Measurements from ENCODE around the gene EPHB1. TPM values are rescaled to one million over a fixed set of nuclear protein-coding genes. Genes with fewer than 3 reads are reported as not detected.
A peak's percentile ranks its signal among the peaks of the same experiment; 100 is the strongest.

The EPHB1 gene
- 1 to 10 TPM in 1 of 6 donors, under 1 TPM in 5; 0.13 to 1.4 (median 0.43) TPM for total RNA-seq
- under 1 TPM; 0.02 to 0.57 TPM for polyA plus RNA-seq

GRCh38 chr3:134794950-134795745 is at the start of gene EPHB1:
EPHB1 (plus strand) TSS chr3:134795260.
- peak; percentile 54 to 92 (median 82) for TF ChIP-seq CTCF (IDR thresholded peaks at IDR 0.05)
- DNase-seq (peak; percentile 39 to 89 (median 68)), FAIRE-seq (no peak), ATAC-seq (peak; percentile 90 to 96 (median 94))
- H3K9me3 ChIP-seq: no peaks in the 10 kb centered on the region
- 1% methylated on average over 70 of the region's 70 CpGs for WGBS, 2 donors
- H3K36me3 ChIP-seq: no peaks in the 10 kb centered on the region
- intact Hi-C loops (cut with DNase I): loop anchor here in 2 of 3 donors (10.0 kb wide), 2 partner anchors 1090 to 1100 kb away; no protein-coding TSS in a partner anchor
- H3K27ac ChIP-seq: no peak within 1 kb of the TSS
- H3K4me1 ChIP-seq: peaks cover 0 to 8% (median 4%) of the 10 kb centered on the region in 3 donors
- peaks cover 0 to 6% (median 2%) of the 10 kb centered on the region in 4 donors for H3K27me3 ChIP-seq
- H3K4me3 ChIP-seq: peak within 1 kb of the TSS; percentile 14 to 53 (median 34)

- no peaks in the 10 kb centered on the region for H3K9me3 ChIP-seq
- H3K27me3 ChIP-seq: no peaks in the 10 kb centered on the region
- H3K4me1 ChIP-seq: no peaks in the 10 kb centered on the region
- ATAC-seq (no peak), DNase-seq (no peak), FAIRE-seq (no peak)
- H3K4me3 ChIP-seq: no peak overlapping the region
- no peak overlapping the region for H3K27ac ChIP-seq
- intact Hi-C loops (cut with DNase I): no loop called here
- WGBS, 2 donors: 84 to 86% methylated on average over 1 of the region's 1 CpG
- no peak for TF ChIP-seq CTCF (IDR thresholded peaks at IDR 0.05)
- no peaks in the 10 kb centered on the region for H3K36me3 ChIP-seq
Measured at GRCh38 chr3:134748698-134749097, 46.4 kb upstream of the EPHB1 start.

- WGBS, 2 donors: 83 to 89% methylated on average over 2 of the region's 2 CpGs
- intact Hi-C loops (cut with DNase I): no loop called here
- DNase-seq (no peak), ATAC-seq (no peak), FAIRE-seq (no peak)
- Histone ChIP-seq H3K4me1 (no peaks in the 10 kb centered on the region), H3K27ac (no peak overlapping the region), H3K4me3 (no peak overlapping the region), H3K27me3 (no peaks in the 10 kb centered on the region), H3K9me3 (no peaks in the 10 kb centered on the region), H3K36me3 (no peaks in the 10 kb centered on the region)
- TF ChIP-seq CTCF (IDR thresholded peaks at IDR 0.05): no peak
Measured at GRCh38 chr3:134749174-134749573, 45.9 kb upstream of the EPHB1 start.

- FAIRE-seq (no peak), ATAC-seq (no peak), DNase-seq (no peak)
- 77 to 79% methylated on average over 7 of the region's 7 CpGs for WGBS, 2 donors
- Histone ChIP-seq H3K4me3 (no peak overlapping the region), H3K9me3 (no peaks in the 10 kb centered on the region), H3K27ac (no peak overlapping the region), H3K27me3 (no peaks in the 10 kb centered on the region), H3K4me1 (no peaks in the 10 kb centered on the region), H3K36me3 (no peaks in the 10 kb centered on the region)
- intact Hi-C loops (cut with DNase I): no loop called here
- TF ChIP-seq CTCF (IDR thresholded peaks at IDR 0.05): no peak
Measured at GRCh38 chr3:134749802-134750553, 45.1 kb upstream of the EPHB1 start.
